ENCODE measurements around the gene TOLLIP. TPM values are rescaled to one million over a fixed set of nuclear protein-coding genes. Genes with fewer than 3 reads are reported as not detected.
A peak's percentile ranks its signal among the peaks of the same experiment; 100 is the strongest.

The TOLLIP gene
- total RNA-seq, 1 experiment from 2014 or later, result 32.3 TPM

DNA sequence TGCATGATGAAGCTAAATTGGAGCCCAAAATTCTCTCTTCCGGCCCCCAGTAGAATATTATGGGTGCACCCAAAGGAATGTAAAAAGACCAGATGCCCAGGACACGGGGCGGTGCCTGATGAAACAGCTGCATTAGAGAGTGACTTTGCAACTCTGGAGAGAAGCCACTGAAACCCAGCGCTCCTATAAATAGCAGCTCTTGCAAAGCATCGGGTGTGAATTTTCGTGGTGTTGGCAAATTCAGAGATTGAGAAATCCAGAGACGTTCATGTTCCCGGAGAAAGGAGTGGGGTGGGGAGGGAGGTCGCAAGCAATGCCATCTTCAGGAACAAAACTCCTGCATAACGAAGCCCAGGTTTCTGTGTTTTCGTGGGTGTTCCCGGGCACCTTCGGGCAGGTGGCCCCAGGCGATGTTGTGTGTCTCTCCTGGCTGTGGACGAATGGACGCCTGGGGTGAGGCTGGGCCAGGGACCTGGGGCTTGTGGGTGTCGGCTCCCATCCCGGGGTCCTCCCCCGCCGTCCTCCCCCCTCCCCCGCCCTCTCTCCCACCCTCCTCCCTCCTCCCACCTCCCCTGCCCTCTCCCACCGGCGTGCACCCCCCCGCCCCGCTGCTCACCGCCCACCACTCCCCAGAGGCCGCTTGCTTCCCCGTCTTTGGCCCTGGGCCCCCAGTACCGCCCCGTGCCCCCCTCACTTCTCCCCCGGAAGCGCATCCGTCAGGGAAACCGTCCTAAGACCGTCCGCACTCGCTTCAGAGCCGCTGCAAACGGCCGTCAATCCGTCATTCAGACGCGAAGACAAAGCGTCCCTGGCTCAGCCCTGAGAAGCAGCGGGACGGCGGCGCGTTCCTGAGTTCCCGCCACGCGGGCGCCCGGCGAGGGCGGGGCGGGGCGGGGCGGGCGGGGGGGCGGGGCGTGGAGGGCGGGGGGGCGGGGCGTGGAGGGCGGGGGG lies 26.7 kb upstream of the TOLLIP start:
- Histone ChIP-seq H3K9ac (ENCODE audit: extremely low read depth, insufficient read length, low read length) (peak overlapping the region; percentile 69), H3K79me1 (ENCODE audit: insufficient read depth, low read depth, low read length, poor library complexity, severe bottlenecking) (no peaks in the 10 kb centered on the region), H2BK12ac (ENCODE audit: insufficient read length, low read depth, low read length) (no peak overlapping the region), H3K18ac (ENCODE audit: insufficient read length, low read depth, low read length) (peak overlapping the region; percentile 96), H4K20me1 (ENCODE audit: control insufficient read depth, insufficient read depth, insufficient read length) (no peaks in the 10 kb centered on the region), H2BK120ac (ENCODE audit: low read depth, low read length, poor library complexity, severe bottlenecking) (no peak overlapping the region), H2BK15ac (ENCODE audit: low read depth, low read length) (0 out of 2 replicates have a peak overlapping the region, but pooled peaks have one; percentile 55), H3K23me2 (ENCODE audit: insufficient read length, low read depth, low read length, poor library complexity, severe bottlenecking) (peaks cover 7% of the 10 kb centered on the region), H2BK20ac (ENCODE audit: low read depth, low read length, poor library complexity, severe bottlenecking) (no peak overlapping the region), H3K4me1 (ENCODE audit: insufficient read depth, low read length) (no peaks in the 10 kb centered on the region), H3K27ac (ENCODE audit: insufficient read length, low read depth, low read length) (no peak overlapping the region), H3K23ac (ENCODE audit: insufficient read length, low read depth, low read length) (no peak overlapping the region), H2AFZ (ENCODE audit: low read length) (no peak overlapping the region), H3K9me3 (ENCODE audit: control insufficient read depth, low read depth, low read length) (no peaks in the 10 kb centered on the region), H3K56ac (ENCODE audit: insufficient read length, low read depth, low read length) (no peak overlapping the region), H4K91ac (ENCODE audit: insufficient read length, low read depth, low read length) (no peak overlapping the region), H3K4me2 (ENCODE audit: insufficient read depth, insufficient read length, low read length) (peak overlapping the region; percentile 67), H2BK5ac (ENCODE audit: insufficient read length, low read length) (no peak overlapping the region), H3K27me3 (ENCODE audit: insufficient read depth, low read length) (peaks cover 9% of the 10 kb centered on the region; the same call in 1 of the 2 replicates), H3K14ac (ENCODE audit: insufficient read depth, low read length) (peak overlapping the region; percentile 95), H3K79me2 (ENCODE audit: insufficient read depth, low read length) (no peaks in the 10 kb centered on the region), H3K4ac (ENCODE audit: low read depth, low read length) (no peak overlapping the region; the same call in 1 of the 2 replicates), H2AK5ac (ENCODE audit: insufficient read length, low read length) (no peak overlapping the region), H4K5ac (ENCODE audit: insufficient read length, low read depth, low read length) (no peak overlapping the region), H3T11ph (ENCODE audit: low read length) (no peak overlapping the region), H4K8ac (replicated peaks; ENCODE audit: insufficient read length, low read depth, low read length) (no peak overlapping the region)
- Mint-ChIP-seq H3K4me3 (peak overlapping the region; percentile 61 to 85), H3K36me3 (ENCODE audit: insufficient read depth in 1 of 3, low read depth in 3 of 3) (peaks cover 0 to 14% (median 6%) of the 10 kb centered on the region in 3 experiments; a peak in 6 of 7 replicates), H3K27me3 (ENCODE audit: low read depth) (peaks cover 48% of the 10 kb centered on the region), H3K4me1 (peaks cover 5 to 8% of the 10 kb centered on the region in 2 experiments; a peak in 3 of 4 replicates), H3K27ac (peak overlapping the region in 1 of 3 experiments; percentile 73; a peak in 1 of 7 replicates), H3K9me3 (peaks cover 30 to 42% of the 10 kb centered on the region in 2 experiments)
- no CpG with 5 or more reads among the region's 66 CpGs for WGBS (ENCODE audit: extremely low coverage, insufficient read length, low lambda C conversion rate)
- TF ChIP-seq CTCF (conservative IDR thresholded peaks at IDR 0.05), result no peak
- peak; percentile 66 for DNase-seq

Measured in H9 (cell line).